ENCODE results near the gene INPP4A. TPM values are rescaled to one million over a fixed set of nuclear protein-coding genes. Genes with fewer than 3 reads are reported as not detected.
A peak's percentile ranks its signal among the peaks of the same experiment; 100 is the strongest.

INPP4A gene
- total and polyA plus RNA-seq, 9 of the 15 experiments (the other 6 are each of a cell fraction or from before 2014, with no cell fraction given), result 1.8 to 15.7 (median 8.3) TPM

DNA sequence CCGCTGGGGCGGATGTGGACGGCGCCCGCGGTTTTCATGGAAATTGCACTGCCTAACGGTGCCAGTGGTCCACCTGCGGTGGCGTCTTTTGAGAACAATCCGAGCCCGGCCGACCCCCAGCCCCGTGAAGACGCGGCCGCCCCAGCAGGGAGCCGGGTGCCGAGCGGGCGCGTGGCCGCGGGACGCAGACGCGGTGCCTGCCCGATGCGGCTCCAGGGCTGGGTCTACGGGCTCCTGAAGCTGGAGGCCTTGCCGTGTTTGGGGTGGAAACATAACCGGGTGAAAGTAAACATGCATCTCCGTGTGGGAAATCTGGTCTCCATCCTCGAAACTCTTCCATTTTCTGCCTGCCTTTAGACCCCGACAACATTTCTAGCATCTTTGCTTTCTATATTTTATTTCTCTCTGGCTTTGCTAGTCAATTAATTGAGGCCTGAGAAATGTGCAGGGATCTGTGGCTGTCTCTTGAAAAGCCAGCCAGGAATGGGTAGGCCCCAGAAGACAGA lies 572 bp downstream of the INPP4A start:
- peaks cover 16 to 27% of the 10 kb centered on the region in 2 experiments; a peak in 4 of 5 replicates for H3K4me1 ChIP-seq (replicated peaks in 1 of 2; ENCODE audit: control insufficient read depth in 2 of 2, insufficient read depth in 2 of 2, low read length in 2 of 2)
- DNase-seq (ENCODE audit: extremely low read depth in 1 of 4, low spot score in 3 of 4) (no peak), ATAC-seq (peak; percentile 60), FAIRE-seq (no peak)
- H4K20me1 ChIP-seq (replicated peaks; ENCODE audit: control insufficient read depth, insufficient read depth, low read length), result peaks cover 12% of the 10 kb centered on the region
- H3K9ac ChIP-seq (ENCODE audit: insufficient read depth in 1 of 2, low read depth in 2 of 2, low read length in 2 of 2), result peak overlapping the region; percentile 49 to 94
- H3K9me1 ChIP-seq (ENCODE audit: control insufficient read depth, insufficient read depth, low read length), result no peaks in the 10 kb centered on the region
- H3K36me3 ChIP-seq (ENCODE audit: control insufficient read depth, insufficient read depth, low read length), result no peaks in the 10 kb centered on the region
- peak overlapping the region; percentile 84 for H3K4me2 ChIP-seq (ENCODE audit: insufficient read depth, low read length)
- POLR2A ChIA-PET, result interaction anchor here (0.6 kb wide), 1 partner anchor 214 kb away, joined by 3 read pairs; no protein-coding TSS in a partner anchor
- H3K27ac ChIP-seq (ENCODE audit: extremely low read depth, low read depth, low read length), result peak overlapping the region; percentile 57; the same call in 1 of the 3 replicates
- BruUV-seq (replicated peaks), result no TSS peak
- in situ Hi-C loops (cut with MboI), result no loop called here
- CTCF ChIA-PET (ENCODE audit: low intra/inter-chr PET ratio), result no interaction called here
- WGBS (ENCODE audit: insufficient coverage, low coverage, missing lambda C conversion rate), result 2% methylated on average over 18 of the region's 34 CpGs
- peaks cover 36% of the 10 kb centered on the region for H3K79me2 ChIP-seq (ENCODE audit: control insufficient read depth, insufficient read depth, low read length)
- H3K9me3 ChIP-seq (replicated peaks; ENCODE audit: control insufficient read depth, insufficient read depth, low read depth, low read length), result no peaks in the 10 kb centered on the region
- H3K4me3 ChIP-seq, result peak overlapping the region; percentile 66
- intact Hi-C loops (cut with micrococcal nuclease), result loop anchor here (5.0 kb wide), 1 partner anchor 62 kb away; no protein-coding TSS in a partner anchor
- peak overlapping the region; percentile 91 for H2AFZ ChIP-seq (ENCODE audit: low read depth, low read length)
- H3K27me3 ChIP-seq (ENCODE audit: control insufficient read depth in 2 of 2, insufficient read depth in 2 of 2, low read length in 2 of 2), result no peaks in the 10 kb centered on the region
- TF ChIP-seq NFE2L1 (tag; IDR thresholded peaks at IDR 0.05; ENCODE audit: borderline replicate concordance, low read depth) (no peak), ZBTB11 (CRISPR knock-in tag; IDR thresholded peaks at IDR 0.05) (peak in 1 of 3 experiments; percentile 34; a peak in 1 of 6 replicates), CHD1 (IDR thresholded peaks at IDR 0.05; ENCODE audit: low read length) (peak; percentile 54), MEF2A (IDR thresholded peaks at IDR 0.05; ENCODE audit: control insufficient read depth, low read depth, low read length) (no peak), RBBP5 (IDR thresholded peaks at IDR 0.05; ENCODE audit: borderline replicate concordance, insufficient read depth, low read length, poor library complexity, severe bottlenecking) (peak; percentile 89), ZNF140 (CRISPR knock-in tag; IDR thresholded peaks at IDR 0.05) (no peak), FOXK2 (conservative IDR thresholded peaks at IDR 0.05 in 1 of 2, IDR thresholded peaks at IDR 0.05 in 1 of 2; ENCODE audit: low read depth in 2 of 2) (0 out of 4 replicates have a peak, but pooled peaks of 1 of the 2 experiments have one; percentile 22), SAP30 (IDR thresholded peaks at IDR 0.05; ENCODE audit: borderline replicate concordance, insufficient read depth, low read depth, low read length, poor library complexity, severe bottlenecking) (peak; percentile 10), ZNF217 (CRISPR knock-in tag; IDR thresholded peaks at IDR 0.05) (no peak)
- TF ChIP-seq, protein P1, sequence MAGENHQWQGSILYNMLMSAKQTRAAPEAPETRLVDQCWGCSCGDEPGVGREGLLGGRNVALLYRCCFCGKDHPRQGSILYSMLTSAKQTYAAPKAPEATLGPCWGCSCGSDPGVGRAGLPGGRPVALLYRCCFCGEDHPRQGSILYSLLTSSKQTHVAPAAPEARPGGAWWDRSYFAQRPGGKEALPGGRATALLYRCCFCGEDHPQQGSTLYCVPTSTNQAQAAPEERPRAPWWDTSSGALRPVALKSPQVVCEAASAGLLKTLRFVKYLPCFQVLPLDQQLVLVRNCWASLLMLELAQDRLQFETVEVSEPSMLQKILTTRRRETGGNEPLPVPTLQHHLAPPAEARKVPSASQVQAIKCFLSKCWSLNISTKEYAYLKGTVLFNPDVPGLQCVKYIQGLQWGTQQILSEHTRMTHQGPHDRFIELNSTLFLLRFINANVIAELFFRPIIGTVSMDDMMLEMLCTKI (IDR thresholded peaks at IDR 0.05; ENCODE audit: partially characterized antibody), result no peak
